GM21737 (cell line): ENCODE data around the gene LAMA2.

Experiments used
- ATAC-seq: cut with Tn5 transposase; IDR thresholded peaks from one replicate; pipeline ENCODE4 v1.9.1; 2021; ENCODE audit warnings: mild to moderate bottlenecking, moderate library complexity; ENCODE audit not compliant: unreplicated experiment

LAMA2 gene

GRCh38 chr6:129544892-129545612, 662.1 kb downstream of the LAMA2 start:
- no peak for ATAC-seq

- ATAC-seq, result no peak
Observed at GRCh38 chr6:129546702-129547101, 663.8 kb downstream of the LAMA2 start.

- ATAC-seq, result no peak
Observed at GRCh38 chr6:129551486-129551885, 668.5 kb downstream of the LAMA2 start.

- ATAC-seq, result no peak
Observed at GRCh38 chr6:129552413-129552812, 669.5 kb downstream of the LAMA2 start.

GRCh38 chr6:129555206-129555832, 672.4 kb downstream of the LAMA2 start:
- no peak for ATAC-seq

GRCh38 chr6:129558248-129558647, 675.3 kb downstream of the LAMA2 start:
- ATAC-seq, result no peak

GRCh38 chr6:129565366-129565765, 682.4 kb downstream of the LAMA2 start:
- ATAC-seq, result no peak

- no peak for ATAC-seq
Observed at GRCh38 chr6:129565811-129566210, 682.9 kb downstream of the LAMA2 start.
